ENCODE data around the gene POGLUT2.

DNA sequence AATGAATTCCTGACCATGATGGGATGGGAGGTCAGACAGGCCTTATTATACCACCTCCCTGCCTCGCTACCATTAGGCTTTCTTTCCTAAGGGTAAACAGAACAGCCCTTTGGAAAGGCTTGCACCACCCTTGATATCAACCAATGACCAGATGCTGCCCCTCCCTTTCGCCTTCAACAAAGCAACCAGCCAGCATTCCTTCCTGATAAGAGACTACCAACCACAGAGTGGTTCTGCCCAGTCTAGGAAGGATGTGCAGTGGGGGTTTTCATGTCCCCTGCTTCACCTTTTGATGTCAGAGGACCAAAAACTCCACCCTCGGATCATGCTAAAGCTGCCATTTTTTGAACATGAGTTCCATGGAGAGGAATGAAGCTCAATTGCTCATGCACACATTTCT lies 46.9 kb downstream of the POGLUT2 start:
- TF ChIP-seq POLR2A (IDR thresholded peaks at IDR 0.05; ENCODE audit: low read depth, low read length) = no peak
- TF ChIP-seq, protein P1, sequence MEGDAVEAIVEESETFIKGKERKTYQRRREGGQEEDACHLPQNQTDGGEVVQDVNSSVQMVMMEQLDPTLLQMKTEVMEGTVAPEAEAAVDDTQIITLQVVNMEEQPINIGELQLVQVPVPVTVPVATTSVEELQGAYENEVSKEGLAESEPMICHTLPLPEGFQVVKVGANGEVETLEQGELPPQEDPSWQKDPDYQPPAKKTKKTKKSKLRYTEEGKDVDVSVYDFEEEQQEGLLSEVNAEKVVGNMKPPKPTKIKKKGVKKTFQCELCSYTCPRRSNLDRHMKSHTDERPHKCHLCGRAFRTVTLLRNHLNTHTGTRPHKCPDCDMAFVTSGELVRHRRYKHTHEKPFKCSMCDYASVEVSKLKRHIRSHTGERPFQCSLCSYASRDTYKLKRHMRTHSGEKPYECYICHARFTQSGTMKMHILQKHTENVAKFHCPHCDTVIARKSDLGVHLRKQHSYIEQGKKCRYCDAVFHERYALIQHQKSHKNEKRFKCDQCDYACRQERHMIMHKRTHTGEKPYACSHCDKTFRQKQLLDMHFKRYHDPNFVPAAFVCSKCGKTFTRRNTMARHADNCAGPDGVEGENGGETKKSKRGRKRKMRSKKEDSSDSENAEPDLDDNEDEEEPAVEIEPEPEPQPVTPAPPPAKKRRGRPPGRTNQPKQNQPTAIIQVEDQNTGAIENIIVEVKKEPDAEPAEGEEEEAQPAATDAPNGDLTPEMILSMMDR (IDR thresholded peaks at IDR 0.05; ENCODE audit: extremely low read depth in 1 of 2, insufficient read depth in 1 of 2, low read depth in 1 of 2, low read length in 2 of 2) = no peak
